Upper lobe of left lung (tissue), 6 donors: Measurements from ENCODE around the gene TOR4A. TPM values are rescaled to one million over a fixed set of nuclear protein-coding genes. Genes with fewer than 3 reads are reported as not detected.

Experiments used
- ATAC-seq, 2 donors: fragments of 200-7000 bp; cut with Tn5 transposase; one replicate each; pipeline ENCODE4 v1.9.1; 2022; ENCODE audit warnings: mild to moderate bottlenecking in 2 of 2, moderate library complexity in 2 of 2; ENCODE audit not compliant: low FRiP score in 2 of 2
- DNase-seq, 2 donors: peaks; one replicate each; pipeline ENCODE4 v3.0.0-alpha.2; 2019 to 2020
- H3K27ac ChIP-seq, 4 donors: fragments of 200-600 bp; sonication (generic); one replicate each; pipeline ENCODE4 v1.5.1; 2016 to 2019
- H3K27me3 ChIP-seq, 4 donors: fragments of 200-600 bp; sonication (generic); one replicate each; pipeline ENCODE4 v1.5.1; 2017 to 2019
- H3K36me3 ChIP-seq, 4 donors: fragments of 200-600 bp; sonication (generic); one replicate each; pipeline ENCODE4 v1.5.1; 2016 to 2019
- H3K4me1 ChIP-seq, 4 donors: fragments of 200-600 bp; sonication (generic); one replicate each; pipeline ENCODE4 v1.5.1; 2018 to 2019
- H3K4me3 ChIP-seq, 4 donors: fragments of 200-600 bp; sonication (generic); one replicate each; pipeline ENCODE4 v1.5.1; 2017 to 2019; ENCODE audit warnings: mild to moderate bottlenecking in 2 of 4, moderate library complexity in 1 of 4
- H3K9me3 ChIP-seq, 4 donors: fragments of 200-600 bp; sonication (generic); one replicate each; pipeline ENCODE4 v1.5.1; 2018 to 2019
- EP300 ChIP-seq, 4 donors: sonication (generic); formaldehyde crosslinking; IDR thresholded peaks; one replicate each; pipeline ENCODE4 v1.5.1; 2017; ENCODE audit warnings: antibody characterized with exemption in 4 of 4, control low read depth in 2 of 4
- POLR2A ChIP-seq, 4 donors: fragments of 450-650 bp; IDR thresholded peaks; one replicate each; pipeline ENCODE4 v1.5.1; 2016 to 2017; ENCODE audit warnings: antibody characterized with exemption in 4 of 4, mild to moderate bottlenecking in 2 of 4
- POLR2AphosphoS5 ChIP-seq, 2 donors: sonication (generic); formaldehyde crosslinking; IDR thresholded peaks; one replicate each; pipeline ENCODE4 v1.5.1; 2017; ENCODE audit warnings: antibody characterized with exemption in 2 of 2
- WGBS, 2 donors: methylation state at CpG; one replicate each; pipeline ENCODE4 v1.1.5; 2017 to 2018; 5-methylcytosine and 5-hydroxymethylcytosine counted together
- total RNA-seq, 6 donors: library from RNA; depleted of rRNA in 4 of 6; stranded (reverse); fragments of >200 nt in 4 of 6; gene quantifications; one replicate each; pipeline versions ENCODE4 v1.1.0 to v1.2.1, GENCODE V29; 2016 to 2021
- TF ChIP-seq, protein P1 (sequence below), 6 experiments: fragments of 450-650 bp in 4 of 6; fragments of 200-600 bp in 2 of 6; sonication (generic) in 2 of 6; IDR thresholded peaks; one replicate each; pipeline ENCODE4 v1.5.1; 2016 to 2019; ENCODE audit warnings: antibody characterized with exemption in 6 of 6
- donor health status: DM: no; HTN: no; CAD: no; lungs with moderate emphysema.
- donor health status: DM: no; HTN: yes; CAD: no; lungs with severe emphysema.

Gene TOR4A
- total RNA-seq, 6 donors from 2014 or later: 31.5 to 62.6 (median 39.2) TPM

DNA sequence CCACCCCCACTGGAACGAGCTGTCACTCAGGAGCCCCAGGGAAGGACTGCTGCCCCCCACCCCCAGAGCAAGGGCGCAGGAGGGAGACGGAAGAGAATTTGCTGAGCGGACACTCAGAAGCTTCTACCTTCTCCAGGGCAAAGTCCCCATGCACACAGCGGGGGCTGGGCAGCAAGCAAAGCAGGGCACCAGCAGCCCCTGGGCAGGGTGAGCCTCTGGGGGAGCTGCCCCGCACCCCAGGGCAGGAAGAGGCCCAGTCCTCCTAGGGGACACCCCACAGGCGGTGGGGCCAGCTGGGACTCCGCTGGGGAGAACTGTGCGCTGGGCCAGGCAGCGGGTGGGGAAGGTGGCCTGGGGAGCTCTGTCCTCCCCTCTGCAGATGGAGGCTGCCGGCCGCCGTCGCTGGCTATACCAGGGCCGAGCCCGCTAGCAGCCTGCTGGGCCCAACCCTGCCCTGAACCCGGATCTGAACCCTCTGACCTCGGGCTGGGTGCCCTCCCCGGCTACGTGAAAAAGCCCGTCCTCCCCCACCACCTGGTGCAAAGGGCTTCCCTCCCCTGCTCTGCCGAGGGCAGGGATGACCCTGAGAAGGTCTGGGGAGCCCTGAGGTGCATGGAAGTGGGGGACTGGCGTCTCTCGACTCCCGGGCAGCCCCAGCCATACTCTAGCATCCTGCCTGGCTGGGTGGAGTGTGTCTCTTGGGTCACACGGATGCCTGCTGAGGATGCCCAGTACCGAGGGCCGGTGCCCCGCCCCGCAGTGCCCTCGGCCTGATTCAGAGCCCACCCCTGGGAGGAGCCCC is 47.4 kb upstream of the TOR4A start:
- no peak overlapping the region for H3K27ac ChIP-seq
- 33 to 61% methylated on average over 3 to 26 of the region's 31 CpGs for WGBS, 2 donors
- H3K4me3 ChIP-seq: no peak overlapping the region
- H3K4me1 ChIP-seq: peaks cover 0 to 24% (median 17%) of the 10 kb centered on the region in 4 donors
- ATAC-seq (no peak), DNase-seq (peak in 1 of 2 donors; percentile 81)
- peaks cover 0 to 34% (median 4%) of the 10 kb centered on the region in 4 donors for H3K27me3 ChIP-seq
- no peaks in the 10 kb centered on the region for H3K36me3 ChIP-seq
- TF ChIP-seq, protein P1, sequence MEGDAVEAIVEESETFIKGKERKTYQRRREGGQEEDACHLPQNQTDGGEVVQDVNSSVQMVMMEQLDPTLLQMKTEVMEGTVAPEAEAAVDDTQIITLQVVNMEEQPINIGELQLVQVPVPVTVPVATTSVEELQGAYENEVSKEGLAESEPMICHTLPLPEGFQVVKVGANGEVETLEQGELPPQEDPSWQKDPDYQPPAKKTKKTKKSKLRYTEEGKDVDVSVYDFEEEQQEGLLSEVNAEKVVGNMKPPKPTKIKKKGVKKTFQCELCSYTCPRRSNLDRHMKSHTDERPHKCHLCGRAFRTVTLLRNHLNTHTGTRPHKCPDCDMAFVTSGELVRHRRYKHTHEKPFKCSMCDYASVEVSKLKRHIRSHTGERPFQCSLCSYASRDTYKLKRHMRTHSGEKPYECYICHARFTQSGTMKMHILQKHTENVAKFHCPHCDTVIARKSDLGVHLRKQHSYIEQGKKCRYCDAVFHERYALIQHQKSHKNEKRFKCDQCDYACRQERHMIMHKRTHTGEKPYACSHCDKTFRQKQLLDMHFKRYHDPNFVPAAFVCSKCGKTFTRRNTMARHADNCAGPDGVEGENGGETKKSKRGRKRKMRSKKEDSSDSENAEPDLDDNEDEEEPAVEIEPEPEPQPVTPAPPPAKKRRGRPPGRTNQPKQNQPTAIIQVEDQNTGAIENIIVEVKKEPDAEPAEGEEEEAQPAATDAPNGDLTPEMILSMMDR (IDR thresholded peaks at IDR 0.05): no peak
- TF ChIP-seq EP300 (IDR thresholded peaks at IDR 0.05) (no peak), POLR2AphosphoS5 (IDR thresholded peaks at IDR 0.05) (no peak), POLR2A (IDR thresholded peaks at IDR 0.05) (no peak)
- no peaks in the 10 kb centered on the region for H3K9me3 ChIP-seq

- Histone ChIP-seq H3K4me3 (no peak within 1 kb of the TSS), H3K27ac (no peak within 1 kb of the TSS), H3K36me3 (no peaks in the 10 kb centered on the region), H3K9me3 (no peaks in the 10 kb centered on the region), H3K27me3 (peaks cover 0 to 34% (median 4%) of the 10 kb centered on the region in 4 donors), H3K4me1 (peaks cover under 1 to 25% (median 19%) of the 10 kb centered on the region in 4 donors)
- DNase-seq: peak in 1 of 2 donors; percentile 63
- 65 to 69% methylated on average over 5 to 11 of the region's 14 CpGs for WGBS, 2 donors
- TF ChIP-seq, protein P1 (IDR thresholded peaks at IDR 0.05): no peak
- TF ChIP-seq POLR2AphosphoS5 (IDR thresholded peaks at IDR 0.05): no peak
- TF ChIP-seq POLR2A (IDR thresholded peaks at IDR 0.05): no peak
- no peak for TF ChIP-seq EP300 (IDR thresholded peaks at IDR 0.05)
- ATAC-seq: no peak
Measured at GRCh38 chr9:137230705-137231371, 46.7 kb upstream of the TOR4A start, which contains the start of gene SLC34A3. SLC34A3 (plus strand) TSS chr9:137230901; CDS start chr9:137231703, 802 bp downstream.

DNA sequence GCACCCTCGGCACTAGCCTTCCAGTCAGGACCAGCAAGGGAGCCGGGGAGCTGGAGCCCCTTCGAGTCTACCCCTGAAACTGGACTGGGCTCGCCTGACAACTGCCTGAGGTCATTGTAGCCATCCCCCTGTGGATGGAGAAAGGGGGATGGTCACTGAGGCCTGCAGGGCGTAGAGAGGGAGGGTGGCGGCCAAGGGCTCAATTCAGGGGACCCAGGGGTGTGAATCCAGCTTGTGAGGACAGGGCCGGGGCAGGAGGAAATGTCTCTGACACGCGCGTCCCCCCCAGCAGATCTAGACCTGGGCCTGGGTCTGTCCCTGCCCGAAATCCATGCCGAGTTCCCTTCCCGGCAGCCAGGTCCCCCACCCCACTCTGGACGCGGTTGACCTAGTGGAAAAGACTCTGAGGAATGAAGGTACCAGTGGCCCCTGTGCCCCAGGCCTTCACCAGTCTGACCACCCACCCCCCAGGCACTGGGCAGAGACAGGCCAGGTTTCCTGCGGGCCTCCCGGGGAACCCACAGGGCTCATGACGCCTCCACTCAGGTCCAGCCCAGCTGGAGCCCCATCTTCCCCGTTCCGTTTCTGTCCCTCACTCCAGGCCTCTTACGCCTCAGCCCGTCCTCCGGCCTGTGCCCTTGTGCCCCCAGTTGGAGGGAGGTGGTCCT is 46.0 kb upstream of the TOR4A start:
- Histone ChIP-seq H3K27me3 (peaks cover 0 to 34% (median 4%) of the 10 kb centered on the region in 4 donors), H3K4me1 (peaks cover 8 to 31% (median 25%) of the 10 kb centered on the region in 4 donors), H3K4me3 (no peak overlapping the region), H3K9me3 (no peaks in the 10 kb centered on the region), H3K27ac (no peak overlapping the region), H3K36me3 (no peaks in the 10 kb centered on the region)
- no peak for ATAC-seq
- 87 to 89% methylated on average over 15 to 19 of the region's 23 CpGs for WGBS, 2 donors
- peak in 1 of 2 donors; percentile 52 for DNase-seq
- TF ChIP-seq EP300 (IDR thresholded peaks at IDR 0.05) (no peak), POLR2A (IDR thresholded peaks at IDR 0.05) (no peak), POLR2AphosphoS5 (IDR thresholded peaks at IDR 0.05) (no peak)
- TF ChIP-seq, protein P1 (IDR thresholded peaks at IDR 0.05): no peak

- Histone ChIP-seq H3K27ac (no peak overlapping the region), H3K9me3 (no peaks in the 10 kb centered on the region), H3K4me3 (no peak overlapping the region), H3K4me1 (peaks cover 14 to 31% (median 26%) of the 10 kb centered on the region in 4 donors), H3K36me3 (no peaks in the 10 kb centered on the region), H3K27me3 (peaks cover 0 to 34% (median 4%) of the 10 kb centered on the region in 4 donors)
- ATAC-seq (no peak), DNase-seq (peak in 1 of 2 donors; percentile 56)
- TF ChIP-seq, protein P1 (IDR thresholded peaks at IDR 0.05): no peak
- no peak for TF ChIP-seq EP300 (IDR thresholded peaks at IDR 0.05)
- TF ChIP-seq POLR2AphosphoS5 (IDR thresholded peaks at IDR 0.05): no peak
- no peak for TF ChIP-seq POLR2A (IDR thresholded peaks at IDR 0.05)
- 61 to 80% methylated on average over 2 to 10 of the region's 10 CpGs for WGBS, 2 donors
Measured at GRCh38 chr9:137232101-137232500, 45.4 kb upstream of the TOR4A start.
